ENCODE data around the gene KDM7A.

DNA sequence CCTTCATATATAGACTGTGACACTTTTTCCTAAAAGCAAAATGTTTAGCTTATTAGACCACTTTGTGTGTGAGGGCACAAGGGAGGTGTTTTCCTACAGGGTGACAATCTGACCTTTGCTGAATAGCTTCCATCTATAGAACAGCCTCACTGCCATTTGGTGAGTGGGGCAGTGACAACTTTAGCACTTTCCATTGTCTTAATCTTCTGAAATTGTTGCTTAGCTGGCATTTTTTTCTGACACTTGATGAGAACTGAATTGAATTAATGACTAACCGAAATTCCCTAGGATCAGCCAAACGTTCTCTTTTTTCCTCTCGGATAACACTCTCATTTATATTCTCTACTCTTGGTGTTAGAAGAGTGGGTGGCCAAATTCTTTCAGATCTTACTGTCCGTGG, 30.2 kb downstream of the KDM7A start:
- TF ChIP-seq, protein P1, sequence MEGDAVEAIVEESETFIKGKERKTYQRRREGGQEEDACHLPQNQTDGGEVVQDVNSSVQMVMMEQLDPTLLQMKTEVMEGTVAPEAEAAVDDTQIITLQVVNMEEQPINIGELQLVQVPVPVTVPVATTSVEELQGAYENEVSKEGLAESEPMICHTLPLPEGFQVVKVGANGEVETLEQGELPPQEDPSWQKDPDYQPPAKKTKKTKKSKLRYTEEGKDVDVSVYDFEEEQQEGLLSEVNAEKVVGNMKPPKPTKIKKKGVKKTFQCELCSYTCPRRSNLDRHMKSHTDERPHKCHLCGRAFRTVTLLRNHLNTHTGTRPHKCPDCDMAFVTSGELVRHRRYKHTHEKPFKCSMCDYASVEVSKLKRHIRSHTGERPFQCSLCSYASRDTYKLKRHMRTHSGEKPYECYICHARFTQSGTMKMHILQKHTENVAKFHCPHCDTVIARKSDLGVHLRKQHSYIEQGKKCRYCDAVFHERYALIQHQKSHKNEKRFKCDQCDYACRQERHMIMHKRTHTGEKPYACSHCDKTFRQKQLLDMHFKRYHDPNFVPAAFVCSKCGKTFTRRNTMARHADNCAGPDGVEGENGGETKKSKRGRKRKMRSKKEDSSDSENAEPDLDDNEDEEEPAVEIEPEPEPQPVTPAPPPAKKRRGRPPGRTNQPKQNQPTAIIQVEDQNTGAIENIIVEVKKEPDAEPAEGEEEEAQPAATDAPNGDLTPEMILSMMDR (IDR thresholded peaks at IDR 0.05) = no peak
- TF ChIP-seq EP300 (IDR thresholded peaks at IDR 0.05) (no peak), POLR2A (IDR thresholded peaks at IDR 0.05) (no peak), POLR2AphosphoS5 (IDR thresholded peaks at IDR 0.05) (no peak)

All from upper lobe of left lung (tissue), 4 donors.